Raji (cell line): ENCODE data around the gene PLEKHA6.

Experiments
- POLR2A ChIP-seq: IDR thresholded peaks from 2 replicates; pipeline ENCODE4 v1.6.1; 2011; ENCODE audit warnings: low read depth, low read length, control low read depth; ENCODE audit not compliant: insufficient read depth

The PLEKHA6 gene

DNA sequence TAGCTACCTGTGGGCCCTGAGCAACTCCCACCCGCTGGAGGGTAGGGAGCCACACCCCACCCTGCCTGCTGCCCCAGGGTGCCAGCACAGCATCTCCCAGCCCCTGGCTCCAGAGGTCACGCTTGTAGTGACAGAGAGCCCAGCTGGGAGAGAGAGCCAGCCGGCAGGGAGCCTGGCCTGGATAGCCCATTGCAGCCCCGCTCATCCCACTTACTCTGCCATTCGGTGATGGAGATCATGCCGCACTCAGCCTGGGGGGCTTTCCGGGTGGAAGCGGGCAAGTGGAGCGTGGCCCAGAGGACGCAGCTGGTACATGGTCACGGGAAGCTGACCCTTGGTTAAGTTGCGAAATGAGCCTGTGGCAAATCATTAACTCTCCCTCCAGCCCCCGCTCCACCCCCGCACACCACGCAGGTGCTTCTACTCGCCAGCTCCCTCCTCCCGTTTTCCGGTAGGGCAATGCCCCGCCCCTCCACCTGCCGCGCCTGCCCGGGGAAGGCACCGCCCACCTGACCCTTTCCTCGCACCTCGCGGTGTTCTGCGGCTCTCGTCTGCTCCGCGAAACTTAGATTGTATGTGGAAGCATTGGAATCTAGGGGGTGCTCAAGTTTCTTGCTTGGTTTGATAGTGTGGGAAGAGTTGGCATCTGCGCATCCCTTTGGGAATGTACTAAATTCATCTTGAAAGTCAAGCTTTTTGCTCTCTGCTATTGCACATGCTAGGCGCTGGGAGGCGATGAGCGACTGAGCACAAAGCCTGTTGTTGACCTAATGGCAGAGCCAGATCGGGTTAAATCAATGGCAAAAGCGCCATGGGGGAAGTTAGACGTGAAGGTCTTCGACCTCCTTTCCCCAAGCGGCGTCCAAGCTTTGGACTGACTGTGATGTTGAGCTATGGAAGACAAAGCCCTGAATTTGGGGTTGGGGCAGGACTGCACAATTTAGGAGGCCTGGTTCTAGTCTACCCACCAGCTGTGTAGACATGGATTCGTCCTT lies 145.8 kb downstream of the PLEKHA6 start, which contains the start of gene GOLT1A:
Gene GOLT1A (minus strand): TSS at position 321 of the 995 bp plus-strand sequence. CDS start 82 bp downstream, at position 239.
- no peak for TF ChIP-seq POLR2A

GRCh38 chr1:204212715-204213114 lies 147.0 kb downstream of the PLEKHA6 start:
- TF ChIP-seq POLR2A: no peak

DNA sequence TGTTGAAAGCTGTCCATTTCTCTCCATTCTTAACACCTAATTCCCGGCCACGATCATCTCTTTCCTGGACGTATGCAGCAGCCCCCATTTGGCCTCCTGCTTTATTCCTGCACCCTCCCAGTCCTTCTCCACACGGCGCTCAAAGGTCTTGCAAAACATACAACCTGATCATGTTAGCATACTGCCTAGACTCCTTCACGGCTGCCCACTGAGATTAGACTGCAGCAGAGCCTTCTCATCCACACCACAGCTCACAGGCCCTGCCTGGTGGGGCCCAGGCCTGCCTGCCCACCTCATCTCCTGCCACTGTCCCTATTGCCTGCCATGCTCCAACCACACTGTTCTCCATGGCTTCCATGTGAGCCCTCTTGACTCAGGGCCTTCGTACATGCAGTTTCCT lies 148.7 kb downstream of the PLEKHA6 start:
- TF ChIP-seq POLR2A: no peak

- TF ChIP-seq POLR2A: no peak
Measured at GRCh38 chr1:204207136-204207616, 152.6 kb downstream of the PLEKHA6 start.

DNA sequence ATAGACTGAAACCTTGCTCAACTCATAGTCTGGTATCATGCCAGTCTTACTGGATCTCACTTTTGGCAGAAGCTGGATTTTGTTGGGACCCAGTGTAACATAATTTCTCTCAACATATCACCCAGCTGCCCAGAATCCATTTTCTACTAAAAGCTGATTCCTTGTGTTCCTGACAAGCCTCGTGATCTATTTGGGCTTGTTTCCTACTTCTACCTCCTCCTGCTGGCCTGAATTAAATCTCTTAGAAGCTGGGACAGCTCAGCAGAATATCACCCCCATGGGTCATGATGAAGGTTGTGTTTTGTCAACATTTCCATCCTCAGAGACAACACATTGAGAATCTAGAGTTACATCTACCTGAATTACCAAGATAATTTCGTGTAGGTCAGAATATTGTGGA lies 153.6 kb downstream of the PLEKHA6 start:
- TF ChIP-seq POLR2A: no peak

GRCh38 chr1:204205486-204205885 lies 154.2 kb downstream of the PLEKHA6 start:
- TF ChIP-seq POLR2A: no peak

GRCh38 chr1:204204944-204205343 lies 154.8 kb downstream of the PLEKHA6 start:
- no peak for TF ChIP-seq POLR2A

DNA sequence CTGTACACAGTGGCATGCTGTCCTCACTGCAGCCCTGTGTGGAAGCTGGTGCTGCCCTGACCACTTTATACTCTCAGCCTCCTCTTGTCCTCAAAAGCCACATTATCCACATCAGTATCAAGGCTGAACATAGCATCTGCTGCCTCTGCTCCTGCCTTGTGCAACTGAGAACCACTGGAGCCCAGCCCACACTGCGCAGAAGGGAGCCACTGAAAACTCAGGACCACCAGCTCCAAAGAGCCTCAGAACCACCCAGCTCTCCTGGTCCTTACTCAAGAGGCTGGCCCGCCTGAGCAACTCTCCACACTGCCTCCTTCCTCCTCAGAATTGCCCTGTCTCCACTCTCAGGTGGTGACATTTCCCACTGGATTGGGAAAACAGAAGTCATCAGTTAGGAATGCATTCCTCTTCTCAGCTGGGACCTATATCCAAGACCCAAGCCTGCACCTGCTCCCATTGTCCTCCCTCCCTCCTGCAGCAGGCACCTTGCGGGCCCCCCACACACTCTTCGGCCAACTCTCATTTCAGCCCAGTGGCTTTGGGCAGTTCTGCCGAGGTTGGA lies 156.4 kb downstream of the PLEKHA6 start:
- no peak for TF ChIP-seq POLR2A

- TF ChIP-seq POLR2A: no peak
Measured at GRCh38 chr1:204202481-204202880, 157.2 kb downstream of the PLEKHA6 start.

DNA sequence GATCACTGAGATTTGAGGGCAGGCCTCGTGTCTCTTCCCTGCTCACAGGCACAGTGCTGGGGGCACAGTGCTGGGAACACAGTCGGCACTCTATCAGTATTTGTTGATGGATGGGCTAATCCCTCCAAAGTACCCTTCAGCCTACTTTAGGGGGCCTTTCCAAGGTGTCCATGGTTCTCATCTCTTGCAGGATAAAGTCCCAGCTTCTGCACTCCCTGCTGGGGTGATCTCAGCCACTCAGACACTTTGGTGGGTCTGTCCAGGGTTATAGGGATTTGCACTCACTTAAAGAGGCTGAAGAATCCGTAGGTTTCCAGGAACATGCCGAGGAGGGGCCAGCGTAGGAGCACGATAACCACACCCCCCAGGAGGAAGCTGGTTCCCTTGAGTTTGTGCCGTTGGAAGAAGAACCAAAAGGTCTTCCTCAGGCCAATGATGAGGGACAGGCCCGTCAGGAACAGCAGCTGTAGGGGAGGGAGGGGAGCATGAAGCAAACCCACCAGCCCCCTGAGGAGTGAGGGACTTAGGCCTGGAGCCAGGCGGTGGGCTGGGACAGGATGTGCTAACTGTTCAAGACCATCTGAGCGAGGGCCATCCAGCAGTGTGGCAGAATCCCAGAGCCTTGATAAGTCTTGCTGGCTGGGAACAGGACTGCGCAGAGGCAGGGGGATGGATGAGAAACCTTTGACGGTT lies 158.2 kb downstream of the PLEKHA6 start:
- no peak for TF ChIP-seq POLR2A

GRCh38 chr1:204199579-204199978 lies 160.2 kb downstream of the PLEKHA6 start:
- TF ChIP-seq POLR2A: no peak

- no peak for TF ChIP-seq POLR2A
Measured at GRCh38 chr1:204198348-204199340, 161.1 kb downstream of the PLEKHA6 start.

GRCh38 chr1:204197068-204197467 lies 162.7 kb downstream of the PLEKHA6 start:
- no peak for TF ChIP-seq POLR2A
